Measurements from ENCODE around the gene TCF4.

TCF4 gene

GRCh38 chr18:55587418-55588110 is 428 bp downstream of the TCF4 start:
- DNase-seq (ENCODE audit: low read depth): no peak
- TF ChIP-seq CTCF (conservative IDR thresholded peaks at IDR 0.05; ENCODE audit: low read depth, low read length): no peak
- peak overlapping the region; percentile 86 for H3K4me3 ChIP-seq (ENCODE audit: low read length)

- peak overlapping the region; percentile 16 for H3K4me3 ChIP-seq (ENCODE audit: low read length)
- TF ChIP-seq CTCF (conservative IDR thresholded peaks at IDR 0.05; ENCODE audit: low read depth, low read length): no peak
- no peak for DNase-seq (ENCODE audit: low read depth)
Measured at GRCh38 chr18:55585920-55586561, 2.0 kb downstream of the TCF4 start.

- TF ChIP-seq CTCF (conservative IDR thresholded peaks at IDR 0.05; ENCODE audit: low read depth, low read length): no peak
- DNase-seq (ENCODE audit: low read depth): no peak
- peak overlapping the region; percentile 16 for H3K4me3 ChIP-seq (ENCODE audit: low read length)
Measured at GRCh38 chr18:55585065-55585919, 2.7 kb downstream of the TCF4 start.

- DNase-seq (ENCODE audit: low read depth): no peak
- no peak overlapping the region for H3K4me3 ChIP-seq (ENCODE audit: low read length)
Measured at GRCh38 chr18:55584201-55584600, 3.8 kb downstream of the TCF4 start.

GRCh38 chr18:55582325-55582724 is 5.7 kb downstream of the TCF4 start:
- TF ChIP-seq CTCF (conservative IDR thresholded peaks at IDR 0.05; ENCODE audit: low read depth, low read length): no peak
- no peak overlapping the region for H3K4me3 ChIP-seq (ENCODE audit: low read length)
- DNase-seq (ENCODE audit: low read depth): peak; percentile 10

More at GRCh38 chr18:55584201-55584600, 3.8 kb downstream of the TCF4 start:
- no peak for TF ChIP-seq CTCF (conservative IDR thresholded peaks at IDR 0.05; ENCODE audit: low read depth, low read length)

GRCh38 chr18:55579501-55580270 is 8.3 kb downstream of the TCF4 start:
- TF ChIP-seq CTCF (conservative IDR thresholded peaks at IDR 0.05; ENCODE audit: low read depth, low read length): no peak

More at GRCh38 chr18:55579501-55580270, 8.3 kb downstream of the TCF4 start:
- H3K4me3 ChIP-seq (ENCODE audit: low read length): no peak overlapping the region
- no peak for DNase-seq (ENCODE audit: low read depth)
